Measurements from ENCODE around the gene CSNK1G3. TPM values are rescaled to one million over a fixed set of nuclear protein-coding genes. Genes with fewer than 3 reads are reported as not detected.

CSNK1G3 gene
- total RNA-seq, 1 experiment from 2014 or later: 40.8 TPM

GRCh38 chr5:123597018-123597417, 85.0 kb downstream of the CSNK1G3 start:
- H3K27ac ChIP-seq (ENCODE audit: low read length): no peak overlapping the region
- no peak overlapping the region for H3K4me3 ChIP-seq (ENCODE audit: low read depth in 2 of 2, low read length in 2 of 2)
- ATAC-seq (no peak), DNase-seq (ENCODE audit: low read depth, low spot score) (no peak)
- H3K9me3 ChIP-seq (ENCODE audit: control insufficient read depth, insufficient read depth, low read depth, low read length): no peaks in the 10 kb centered on the region
- H3K36me3 ChIP-seq (ENCODE audit: control insufficient read depth, insufficient read depth, low read length): peaks cover 3% of the 10 kb centered on the region; the same call in 1 of the 2 replicates
- in situ Hi-C loops (cut with HindIII; ENCODE audit: low pct_unique_long_range_greater_than_20kb, low sequenced_read_pairs) (no loop called here), intact Hi-C loops (cut with micrococcal nuclease; ENCODE audit: unreplicated experiment) (no loop called here)
- BruUV-seq (replicated peaks): no TSS peak
- CTCF ChIA-PET: no interaction called here
- no peak for TF ChIP-seq CTCF (IDR thresholded peaks at IDR 0.05)
- TF ChIP-seq POLR2AphosphoS5 (IDR thresholded peaks at IDR 0.05; ENCODE audit: low read depth, low read length): no peak
- no peak for TF ChIP-seq SIN3A (IDR thresholded peaks at IDR 0.05; ENCODE audit: borderline replicate concordance, insufficient read depth, low read depth, low read length)
- no peak for TF ChIP-seq REST (IDR thresholded peaks at IDR 0.05; ENCODE audit: insufficient read depth in 1 of 2, low read depth in 2 of 2, low read length in 1 of 2)
- TF ChIP-seq TCF7L2 (IDR thresholded peaks at IDR 0.05; ENCODE audit: low read depth, low read length): no peak
- no peaks in the 10 kb centered on the region for H3K4me1 ChIP-seq (ENCODE audit: control insufficient read depth, insufficient read depth, low read length)
- H3K27me3 ChIP-seq (ENCODE audit: control insufficient read depth, insufficient read depth, low read length): no peaks in the 10 kb centered on the region
- POLR2A ChIA-PET: no interaction called here

- ChIA-PET CTCF (no interaction called here), POLR2A (no interaction called here)
- intact Hi-C loops (cut with micrococcal nuclease; ENCODE audit: unreplicated experiment): no loop called here
- no peaks in the 10 kb centered on the region for H3K27me3 ChIP-seq (ENCODE audit: control insufficient read depth, insufficient read depth, low read length)
- H3K36me3 ChIP-seq (ENCODE audit: control insufficient read depth, insufficient read depth, low read length): no peaks in the 10 kb centered on the region; the same call in 1 of the 2 replicates
- no peak overlapping the region for H3K27ac ChIP-seq (ENCODE audit: low read length)
- no peak overlapping the region for H3K4me3 ChIP-seq (ENCODE audit: low read depth in 2 of 2, low read length in 2 of 2)
- no peak for TF ChIP-seq POLR2AphosphoS5 (IDR thresholded peaks at IDR 0.05; ENCODE audit: low read depth, low read length)
- TF ChIP-seq REST (IDR thresholded peaks at IDR 0.05; ENCODE audit: insufficient read depth in 1 of 2, low read depth in 2 of 2, low read length in 1 of 2): no peak
- no peak for TF ChIP-seq TCF7L2 (IDR thresholded peaks at IDR 0.05; ENCODE audit: low read depth, low read length)
- TF ChIP-seq SIN3A (IDR thresholded peaks at IDR 0.05; ENCODE audit: borderline replicate concordance, insufficient read depth, low read depth, low read length): no peak
- TF ChIP-seq CTCF (IDR thresholded peaks at IDR 0.05): no peak
- no peaks in the 10 kb centered on the region for H3K4me1 ChIP-seq (ENCODE audit: control insufficient read depth, insufficient read depth, low read length)
- no peak for ATAC-seq
- H3K9me3 ChIP-seq (ENCODE audit: control insufficient read depth, insufficient read depth, low read depth, low read length): no peaks in the 10 kb centered on the region
- in situ Hi-C loops (cut with HindIII; ENCODE audit: low pct_unique_long_range_greater_than_20kb, low sequenced_read_pairs): no loop called here
- no TSS peak for BruUV-seq (replicated peaks)
- DNase-seq (ENCODE audit: low read depth, low spot score): no peak
Observed at GRCh38 chr5:123598028-123598689, 86.2 kb downstream of the CSNK1G3 start.

All from Panc1 (cell line).